Right lobe of liver (tissue), 6 donors: ENCODE data around the gene WDR49. TPM values are rescaled to one million over a fixed set of nuclear protein-coding genes. Genes with fewer than 3 reads are reported as not detected.

Experiments used
- ATAC-seq, 4 donors: fragments of 200-7000 bp; cut with Tn5 transposase; one replicate each; pipeline ENCODE4 v1.9.1; 2020; ENCODE audit warnings: mild to moderate bottlenecking in 4 of 4, moderate library complexity in 4 of 4
- DNase-seq, 3 donors: peaks; one replicate each; pipeline ENCODE4 v3.0.0-alpha.2; 2020
- H3K27ac ChIP-seq, 3 donors: fragments of 200-600 bp; one replicate each; pipeline ENCODE4 v1.8.0; 2022
- H3K27me3 ChIP-seq, 2 donors: fragments of 200-600 bp; one replicate each; pipeline ENCODE4 v1.8.0; 2022
- H3K36me3 ChIP-seq, 4 donors: fragments of 200-600 bp; sonication (generic) in 1 of 4; one replicate each; pipeline versions ENCODE4 v1.5.1 to v1.8.0; 2017 to 2022; ENCODE audit warnings: control low read depth in 1 of 4
- H3K4me1 ChIP-seq, 4 donors: fragments of 200-600 bp; sonication (generic) in 1 of 4; one replicate each; pipeline versions ENCODE4 v1.5.1 to v1.8.0; 2017 to 2022; ENCODE audit warnings: control low read depth in 1 of 4
- H3K4me3 ChIP-seq, 3 donors: fragments of 200-600 bp; one replicate each; pipeline ENCODE4 v1.8.0; 2022
- H3K9me3 ChIP-seq, 4 donors: fragments of 200-600 bp; sonication (generic) in 1 of 4; one replicate each; pipeline versions ENCODE4 v1.5.1 to v1.8.0; 2017 to 2022; ENCODE audit warnings: control low read depth in 1 of 4
- CTCF ChIP-seq, 4 donors: fragments of 200-600 bp in 3 of 4; fragments of 450-650 bp in 1 of 4; IDR thresholded peaks; one replicate each; pipeline versions ENCODE4 v1.5.1 to v1.8.0; 2016 to 2022; ENCODE audit warnings: antibody characterized with exemption in 4 of 4, mild to moderate bottlenecking in 2 of 4
- POLR2A ChIP-seq: fragments of 450-650 bp; IDR thresholded peaks from one replicate; pipeline ENCODE4 v1.6.1; 2017; ENCODE audit warnings: antibody characterized with exemption, mild to moderate bottlenecking
- WGBS: methylation state at CpG from one replicate; pipeline ENCODE4 v1.1.6; 2018; ENCODE audit warnings: low coverage, low lambda C conversion rate; ENCODE audit not compliant: insufficient coverage; ENCODE audit errors: missing lambda C conversion rate; 5-methylcytosine and 5-hydroxymethylcytosine counted together
- intact Hi-C, 2 donors: fragments of 100-400 bp; cut with DNase I; formaldehyde crosslinking; loops; one replicate each; pipeline versions ENCODE4 v1.11.2 to v1.14.1; 2022
- total RNA-seq, 6 experiments: library from RNA; depleted of rRNA in 2 of 6; stranded (reverse); fragments of >200 nt in 2 of 6; fragmentation: NEBNext Ultra II Directional in 3 of 6; extraction: Animal tissue kit (Norgen Biotek cat#: 25700) in 3 of 6; gene quantifications; one replicate each; pipeline versions ENCODE4 v1.1.0 to v1.2.4, GENCODE V29; 2016 to 2023
- donor health status: DM: no; HTN: yes; CAD: no.
- donor health status: DM: no; HTN: no; CAD: no.
- donor health status: DM: no; HTN: no; CAD: no.
- donor health status: DM: no; HTN: yes; CAD: no.
- donor health status: DM: no; HTN: yes; CAD: no.

The WDR49 gene
- total RNA-seq, 6 experiments from 2014 or later: 0.16 TPM; not detected in 5

GRCh38 chr3:167483708-167484475 is 169.8 kb downstream of the WDR49 start:
- H3K27me3 ChIP-seq: no peaks in the 10 kb centered on the region
- WGBS: 61% methylated on average over 2 of the region's 2 CpGs
- DNase-seq: no peak
- H3K27ac ChIP-seq: no peak overlapping the region
- no peaks in the 10 kb centered on the region for H3K9me3 ChIP-seq
- intact Hi-C loops: no loop called here
- no peak for ATAC-seq
- H3K4me3 ChIP-seq: no peak overlapping the region
- H3K4me1 ChIP-seq: no peaks in the 10 kb centered on the region
- TF ChIP-seq CTCF (IDR thresholded peaks at IDR 0.05): no peak
- no peak for TF ChIP-seq POLR2A
- no peaks in the 10 kb centered on the region for H3K36me3 ChIP-seq

GRCh38 chr3:167481164-167481563 is 172.6 kb downstream of the WDR49 start:
- ATAC-seq: no peak
- no peaks in the 10 kb centered on the region for H3K4me1 ChIP-seq
- intact Hi-C loops: no loop called here
- H3K27me3 ChIP-seq: no peaks in the 10 kb centered on the region
- H3K36me3 ChIP-seq: no peaks in the 10 kb centered on the region
- no peak for DNase-seq
- no peaks in the 10 kb centered on the region for H3K9me3 ChIP-seq
- H3K4me3 ChIP-seq: no peak overlapping the region
- no peak overlapping the region for H3K27ac ChIP-seq
- TF ChIP-seq CTCF (IDR thresholded peaks at IDR 0.05): no peak
- TF ChIP-seq POLR2A: no peak

GRCh38 chr3:167480748-167481147 is 173.0 kb downstream of the WDR49 start:
- no peak for ATAC-seq
- no peaks in the 10 kb centered on the region for H3K36me3 ChIP-seq
- DNase-seq: no peak
- 61% methylated on average over 2 of the region's 2 CpGs for WGBS
- intact Hi-C loops: no loop called here
- H3K4me3 ChIP-seq: no peak overlapping the region
- H3K27ac ChIP-seq: no peak overlapping the region
- no peaks in the 10 kb centered on the region for H3K27me3 ChIP-seq
- no peaks in the 10 kb centered on the region for H3K9me3 ChIP-seq
- H3K4me1 ChIP-seq: no peaks in the 10 kb centered on the region
- TF ChIP-seq POLR2A: no peak
- no peak for TF ChIP-seq CTCF (IDR thresholded peaks at IDR 0.05)

GRCh38 chr3:167473863-167474262 is 179.9 kb downstream of the WDR49 start, which contains the start of gene SERPINI2:
SERPINI2 (minus strand) TSS chr3:167474042; CDS start chr3:167471834, 2,208 bp downstream.
- no peak for ATAC-seq
- DNase-seq: no peak
- Histone ChIP-seq H3K27me3 (no peaks in the 10 kb centered on the region), H3K27ac (no peak within 1 kb of the TSS), H3K9me3 (no peaks in the 10 kb centered on the region), H3K36me3 (no peaks in the 10 kb centered on the region), H3K4me3 (no peak within 1 kb of the TSS), H3K4me1 (no peaks in the 10 kb centered on the region)
- TF ChIP-seq POLR2A (no peak), CTCF (IDR thresholded peaks at IDR 0.05) (no peak)
- 64% methylated on average over 4 of the region's 4 CpGs for WGBS
- intact Hi-C loops: no loop called here
